Neural crest cell (in vitro differentiated cells): ENCODE results near the gene ANO1. TPM values are rescaled to one million over a fixed set of nuclear protein-coding genes. Genes with fewer than 3 reads are reported as not detected.

ENCODE experiments used
- DNase-seq: peaks from one replicate; pipeline ENCODE4 v3.0.0; 2021; ENCODE audit warnings: low read depth, mixed read lengths, low spot score
- H3K27ac Mint-ChIP-seq: one replicate; pipeline ENCODE4 v1.8.0; 2021; ENCODE audit warnings: mild to moderate bottlenecking, mixed read lengths; ENCODE audit not compliant: unreplicated experiment
- H3K27me3 Mint-ChIP-seq: 2 replicates; pipeline ENCODE4 v1.8.0; 2021; ENCODE audit warnings: low read depth, mild to moderate bottlenecking, mixed read lengths
- H3K36me3 Mint-ChIP-seq: 2 replicates; pipeline ENCODE4 v1.8.0; 2021; ENCODE audit warnings: low read depth, mild to moderate bottlenecking, mixed read lengths
- H3K4me1 Mint-ChIP-seq: 2 replicates; pipeline ENCODE4 v1.8.0; 2021; ENCODE audit warnings: mixed read lengths
- H3K4me3 Mint-ChIP-seq: one replicate; pipeline ENCODE4 v1.8.0; 2021; ENCODE audit warnings: mild to moderate bottlenecking, mixed read lengths
- H3K9me3 Mint-ChIP-seq: 2 replicates; pipeline ENCODE4 v1.8.0; 2021; ENCODE audit warnings: mixed read lengths
- CTCF ChIP-seq: fragments of 200-600 bp; sonication (generic); conservative IDR thresholded peaks from 2 replicates; pipeline ENCODE4 v1.5.0; 2021; ENCODE audit warnings: antibody characterized with exemption, mild to moderate bottlenecking
- total RNA-seq: library from RNA; stranded (reverse); gene quantifications from 2 replicates; pipeline ENCODE4 v1.2.1, GENCODE V29; 2021

Gene ANO1
- total RNA-seq, 1 donor from 2014 or later, result not detected

- Mint-ChIP-seq H3K27ac (no peak overlapping the region), H3K36me3 (no peaks in the 10 kb centered on the region), H3K4me3 (no peak overlapping the region), H3K4me1 (peaks cover 17% of the 10 kb centered on the region), H3K27me3 (peaks cover 8% of the 10 kb centered on the region), H3K9me3 (no peaks in the 10 kb centered on the region)
- TF ChIP-seq CTCF, result no peak
- DNase-seq, result no peak
These were observed 13.5 kb downstream of the ANO1 start for GRCh38 chr11:70091638-70092037.

GRCh38 chr11:70092959-70093715, 15.0 kb downstream of the ANO1 start:
- Mint-ChIP-seq H3K9me3 (no peaks in the 10 kb centered on the region), H3K27me3 (peaks cover 8% of the 10 kb centered on the region), H3K4me1 (peaks cover 17% of the 10 kb centered on the region), H3K27ac (no peak overlapping the region), H3K36me3 (no peaks in the 10 kb centered on the region), H3K4me3 (no peak overlapping the region)
- no peak for DNase-seq
- TF ChIP-seq CTCF, result no peak

GRCh38 chr11:70095541-70096252, 17.6 kb downstream of the ANO1 start:
- TF ChIP-seq CTCF, result no peak
- H3K36me3 Mint-ChIP-seq, result no peaks in the 10 kb centered on the region
- DNase-seq, result no peak
- no peak overlapping the region for H3K4me3 Mint-ChIP-seq
- H3K27me3 Mint-ChIP-seq, result no peaks in the 10 kb centered on the region
- no peaks in the 10 kb centered on the region for H3K9me3 Mint-ChIP-seq
- H3K27ac Mint-ChIP-seq, result no peak overlapping the region
- H3K4me1 Mint-ChIP-seq, result no peaks in the 10 kb centered on the region

- no peak overlapping the region for H3K4me3 Mint-ChIP-seq
- TF ChIP-seq CTCF, result no peak
- H3K27ac Mint-ChIP-seq, result no peak overlapping the region
- no peaks in the 10 kb centered on the region for H3K27me3 Mint-ChIP-seq
- DNase-seq, result no peak
- no peaks in the 10 kb centered on the region for H3K9me3 Mint-ChIP-seq
- no peaks in the 10 kb centered on the region for H3K4me1 Mint-ChIP-seq
- no peaks in the 10 kb centered on the region for H3K36me3 Mint-ChIP-seq
These were observed 19.9 kb downstream of the ANO1 start for GRCh38 chr11:70097783-70098563.

GRCh38 chr11:70098936-70099335, 20.8 kb downstream of the ANO1 start:
- Mint-ChIP-seq H3K4me3 (no peak overlapping the region), H3K9me3 (no peaks in the 10 kb centered on the region), H3K4me1 (peaks cover 6% of the 10 kb centered on the region), H3K36me3 (no peaks in the 10 kb centered on the region), H3K27me3 (peaks cover 2% of the 10 kb centered on the region), H3K27ac (no peak overlapping the region)
- DNase-seq, result no peak
- no peak for TF ChIP-seq CTCF
